Frontal cortex (tissue), 4 donors: ENCODE data around the gene LZIC. TPM values are rescaled to one million over a fixed set of nuclear protein-coding genes. Genes with fewer than 3 reads are reported as not detected.
A peak's percentile ranks its signal among the peaks of the same experiment; 100 is the strongest.

ENCODE experiments used
- DNase-seq, 2 donors: peaks; one replicate each; pipeline ENCODE4 v3.0.0; 2012; ENCODE audit warnings: low spot score in 2 of 2
- FAIRE-seq: peaks from 2 replicates; lab custom pipeline; 2012; peaks lifted over from hg19 to GRCh38; lab: Jason Lieb, UNC
- total RNA-seq: library from RNA; depleted of rRNA; stranded (reverse); fragments of >200 nt; gene quantifications from one replicate; pipeline ENCODE4 v1.2.3, GENCODE V29; 2014
- donor health status: control.
- donor health status: control.
- donor health status: control.

Gene LZIC
- total RNA-seq, 1 donor from 2014 or later, result 82.3 TPM

GRCh38 chr1:9912264-9912936 is 30.8 kb downstream of the LZIC start:
- DNase-seq (no peak), FAIRE-seq (no peak)

GRCh38 chr1:9910423-9911178 is 32.6 kb downstream of the LZIC start:
- FAIRE-seq (no peak), DNase-seq (peak in 1 of 2 donors; percentile 97)

- no peak for FAIRE-seq
- peak in 1 of 2 donors; percentile 97 for DNase-seq
Measured at GRCh38 chr1:9910076-9910422, 33.1 kb downstream of the LZIC start, which contains the start of gene CTNNBIP1. Gene CTNNBIP1 (minus strand): TSS chr1:9910269. CDS start chr1:9872064, 38,205 bp downstream.

GRCh38 chr1:9909234-9910046 is 33.8 kb downstream of the LZIC start:
- DNase-seq, result no peak

GRCh38 chr1:9908871-9909233 is 34.3 kb downstream of the LZIC start:
- FAIRE-seq (no peak), DNase-seq (no peak)

More at GRCh38 chr1:9909234-9910046, 33.8 kb downstream of the LZIC start:
- FAIRE-seq, result no peak

GRCh38 chr1:9907441-9907840 is 35.8 kb downstream of the LZIC start:
- DNase-seq (no peak), FAIRE-seq (no peak)

- FAIRE-seq (no peak), DNase-seq (no peak)
Measured at GRCh38 chr1:9906466-9906865, 36.7 kb downstream of the LZIC start.

GRCh38 chr1:9905010-9905409 is 38.2 kb downstream of the LZIC start:
- FAIRE-seq (no peak), DNase-seq (no peak)

GRCh38 chr1:9904596-9904995 is 38.6 kb downstream of the LZIC start:
- DNase-seq, result no peak
- no peak for FAIRE-seq

- FAIRE-seq, result no peak
- no peak for DNase-seq
Measured at GRCh38 chr1:9903801-9904527, 39.2 kb downstream of the LZIC start.

- FAIRE-seq (no peak), DNase-seq (no peak)
Measured at GRCh38 chr1:9902060-9902452, 41.1 kb downstream of the LZIC start.

GRCh38 chr1:9901148-9902059 is 41.8 kb downstream of the LZIC start:
- no peak for DNase-seq

GRCh38 chr1:9900142-9901043 is 42.8 kb downstream of the LZIC start:
- no peak for FAIRE-seq
- DNase-seq, result no peak

More at GRCh38 chr1:9901148-9902059, 41.8 kb downstream of the LZIC start:
- no peak for FAIRE-seq

GRCh38 chr1:9894115-9894514 is 49.1 kb downstream of the LZIC start:
- FAIRE-seq (no peak), DNase-seq (no peak)

GRCh38 chr1:9892563-9893528 is 50.3 kb downstream of the LZIC start:
- FAIRE-seq (no peak), DNase-seq (no peak)

- no peak for FAIRE-seq
Measured at GRCh38 chr1:9891207-9891606, 52.0 kb downstream of the LZIC start.

GRCh38 chr1:9890224-9890731 is 52.9 kb downstream of the LZIC start:
- no peak for DNase-seq
- no peak for FAIRE-seq

More at GRCh38 chr1:9891207-9891606, 52.0 kb downstream of the LZIC start:
- no peak for DNase-seq
